NB4 (cell line): ENCODE measurements around the gene APOC1.
"Not testable (repeated sequence)": the region's sequence is repeated elsewhere in the genome, so short reads cannot be mapped to it uniquely, and the experiment has no call there.

Experiments
- DNase-seq: peaks from one replicate; pipeline ENCODE4 v3.0.0; 2010; ENCODE audit warnings: low read depth
- H3K4me3 ChIP-seq: one replicate; pipeline ENCODE4 v1.5.1; 2011; ENCODE audit warnings: mild to moderate bottlenecking, low read depth, low read length, moderate library complexity
- MYC ChIP-seq: IDR thresholded peaks from 2 replicates; pipeline ENCODE4 v1.6.1; 2011; ENCODE audit warnings: low read depth, low read length
- POLR2A ChIP-seq: IDR thresholded peaks from 2 replicates; pipeline ENCODE4 v1.6.1; 2011; ENCODE audit warnings: mild to moderate bottlenecking; ENCODE audit not compliant: insufficient read length; ENCODE audit errors: extremely low read depth
- TF ChIP-seq, protein P1 (sequence below): IDR thresholded peaks from 2 replicates; pipeline ENCODE4 v1.6.1; 2011; ENCODE audit warnings: low read depth, low read length
- TF ChIP-seq, protein P2 (sequence below): IDR thresholded peaks from one replicate; pipeline ENCODE4 v1.5.1; 2012; ENCODE audit warnings: low read depth, low read length

APOC1 gene

DNA sequence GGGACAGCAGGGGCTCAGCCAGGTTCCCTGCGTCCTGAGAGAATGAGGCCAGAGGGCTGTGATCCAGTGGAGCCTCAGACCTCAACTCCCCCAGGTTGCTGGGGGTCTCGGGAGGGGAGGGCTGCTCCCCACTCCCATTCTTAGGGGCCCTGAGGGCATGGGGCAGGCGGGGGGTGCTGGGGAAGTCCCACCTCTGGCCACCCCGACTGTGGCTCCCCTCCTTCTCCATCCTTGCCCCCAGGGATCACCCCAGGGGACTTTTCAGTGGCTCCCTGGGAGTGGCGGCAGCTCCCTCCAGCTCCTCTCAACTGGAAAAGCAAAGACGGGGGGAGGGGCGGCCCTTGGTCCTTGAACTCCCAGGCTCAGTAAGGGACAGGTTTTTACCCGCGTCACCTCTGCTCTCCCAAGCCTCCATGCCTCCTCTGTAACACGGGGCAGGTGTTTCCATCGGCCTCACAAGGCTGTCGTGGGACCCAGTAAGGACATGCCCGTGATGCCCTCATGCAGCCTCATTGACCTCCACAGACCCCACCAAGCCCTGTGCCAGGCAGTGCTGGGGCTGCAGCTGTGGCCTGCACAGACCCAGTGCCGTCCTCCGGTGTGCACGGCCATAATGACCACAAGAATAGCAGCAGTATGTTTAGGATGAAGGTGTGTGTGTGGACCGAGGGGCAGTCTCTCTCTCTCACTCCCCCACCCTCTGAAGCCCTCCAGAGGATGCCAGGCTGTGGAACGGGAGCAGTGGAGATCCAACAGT, 34.9 kb upstream of the APOC1 start:
- no peak overlapping the region for H3K4me3 ChIP-seq
- TF ChIP-seq, protein P1, sequence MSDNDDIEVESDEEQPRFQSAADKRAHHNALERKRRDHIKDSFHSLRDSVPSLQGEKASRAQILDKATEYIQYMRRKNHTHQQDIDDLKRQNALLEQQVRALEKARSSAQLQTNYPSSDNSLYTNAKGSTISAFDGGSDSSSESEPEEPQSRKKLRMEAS = no peak
- TF ChIP-seq, protein P2, sequence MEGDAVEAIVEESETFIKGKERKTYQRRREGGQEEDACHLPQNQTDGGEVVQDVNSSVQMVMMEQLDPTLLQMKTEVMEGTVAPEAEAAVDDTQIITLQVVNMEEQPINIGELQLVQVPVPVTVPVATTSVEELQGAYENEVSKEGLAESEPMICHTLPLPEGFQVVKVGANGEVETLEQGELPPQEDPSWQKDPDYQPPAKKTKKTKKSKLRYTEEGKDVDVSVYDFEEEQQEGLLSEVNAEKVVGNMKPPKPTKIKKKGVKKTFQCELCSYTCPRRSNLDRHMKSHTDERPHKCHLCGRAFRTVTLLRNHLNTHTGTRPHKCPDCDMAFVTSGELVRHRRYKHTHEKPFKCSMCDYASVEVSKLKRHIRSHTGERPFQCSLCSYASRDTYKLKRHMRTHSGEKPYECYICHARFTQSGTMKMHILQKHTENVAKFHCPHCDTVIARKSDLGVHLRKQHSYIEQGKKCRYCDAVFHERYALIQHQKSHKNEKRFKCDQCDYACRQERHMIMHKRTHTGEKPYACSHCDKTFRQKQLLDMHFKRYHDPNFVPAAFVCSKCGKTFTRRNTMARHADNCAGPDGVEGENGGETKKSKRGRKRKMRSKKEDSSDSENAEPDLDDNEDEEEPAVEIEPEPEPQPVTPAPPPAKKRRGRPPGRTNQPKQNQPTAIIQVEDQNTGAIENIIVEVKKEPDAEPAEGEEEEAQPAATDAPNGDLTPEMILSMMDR = no peak
- no peak for TF ChIP-seq POLR2A
- no peak for TF ChIP-seq MYC
- DNase-seq = no peak

DNA sequence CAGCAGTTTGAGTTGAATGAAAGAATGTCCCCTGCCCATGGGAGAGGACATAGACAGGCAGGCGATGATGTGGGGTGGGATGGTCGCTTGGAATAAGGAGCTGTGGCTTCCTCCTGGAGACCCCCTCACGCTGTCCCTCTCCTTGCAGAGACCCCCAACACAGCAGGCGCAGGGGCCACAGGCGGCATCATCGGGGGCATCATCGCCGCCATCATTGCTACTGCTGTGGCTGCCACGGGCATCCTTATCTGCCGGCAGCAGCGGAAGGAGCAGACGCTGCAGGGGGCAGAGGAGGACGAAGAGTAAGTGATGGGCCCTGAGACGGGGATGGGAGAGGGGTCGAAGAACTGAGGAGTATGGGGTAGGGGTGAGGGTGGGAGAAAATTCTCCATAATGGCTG, 32.3 kb upstream of the APOC1 start:
- TF ChIP-seq, protein P1 = no peak
- TF ChIP-seq MYC = no peak
- TF ChIP-seq, protein P2 = no peak
- TF ChIP-seq POLR2A = no peak
- DNase-seq = no peak
- H3K4me3 ChIP-seq = no peak overlapping the region

DNA sequence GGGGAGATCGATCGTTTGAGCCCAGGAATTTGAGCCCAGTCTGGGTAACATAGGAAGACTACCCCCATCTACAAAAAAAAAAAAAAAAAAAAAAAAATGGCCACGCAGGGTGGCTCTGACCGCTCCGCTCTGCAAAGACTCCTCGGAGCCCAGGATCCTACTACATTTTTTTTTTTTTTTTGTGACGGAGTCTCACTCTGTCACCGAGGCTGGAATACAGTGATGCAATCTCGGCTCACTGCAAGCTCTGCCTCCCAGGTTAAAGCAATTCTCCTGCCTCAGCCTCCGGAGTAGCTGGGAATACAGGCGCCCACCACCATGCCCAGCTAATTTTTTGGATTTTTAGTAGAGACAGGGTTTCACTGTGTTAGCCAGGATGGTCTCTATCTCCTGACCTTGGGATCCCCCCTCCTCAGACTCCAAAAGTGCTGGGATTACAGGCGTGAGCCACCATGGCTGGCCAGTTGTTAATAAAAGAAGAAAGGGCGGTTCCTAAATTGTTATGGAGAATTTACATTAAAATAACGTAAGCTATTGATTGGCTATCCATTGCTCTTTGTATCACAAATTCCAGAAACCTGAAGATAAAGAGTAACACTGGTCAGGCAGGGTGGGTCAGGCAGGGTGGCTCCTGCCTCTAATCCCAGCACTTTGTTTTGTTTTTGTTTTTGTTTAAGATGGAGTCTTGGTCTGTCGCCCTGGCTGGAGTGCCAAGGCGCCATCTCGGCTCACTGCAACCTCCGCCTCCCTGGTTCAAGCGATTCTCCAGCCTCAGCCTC, 31.6 kb upstream of the APOC1 start:
- not testable (repeated sequence) for DNase-seq, H3K4me3 ChIP-seq

DNA sequence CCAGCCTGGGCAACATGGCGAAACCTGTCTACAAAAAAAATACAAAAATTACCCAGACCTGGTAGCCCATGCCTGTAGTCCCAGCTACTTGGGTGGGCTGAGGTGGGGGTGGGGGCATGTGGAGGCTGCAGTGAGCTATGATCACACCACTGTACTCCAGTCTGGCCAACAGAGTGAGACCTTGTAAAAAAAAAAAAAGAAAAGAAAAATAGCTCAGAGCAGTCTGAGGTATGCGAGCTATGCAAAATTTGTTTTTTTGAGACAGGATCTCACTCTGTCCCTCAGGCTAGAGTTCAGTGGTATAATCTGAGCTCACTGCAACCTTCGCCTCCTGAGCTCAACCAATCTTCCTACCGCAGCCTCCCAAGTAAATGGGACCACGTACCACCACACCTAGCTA, 30.5 kb upstream of the APOC1 start:
- TF ChIP-seq POLR2A (no peak), MYC (no peak)
- TF ChIP-seq, protein P1 = no peak
- TF ChIP-seq, protein P2 = no peak
- H3K4me3 ChIP-seq = no peak overlapping the region

DNA sequence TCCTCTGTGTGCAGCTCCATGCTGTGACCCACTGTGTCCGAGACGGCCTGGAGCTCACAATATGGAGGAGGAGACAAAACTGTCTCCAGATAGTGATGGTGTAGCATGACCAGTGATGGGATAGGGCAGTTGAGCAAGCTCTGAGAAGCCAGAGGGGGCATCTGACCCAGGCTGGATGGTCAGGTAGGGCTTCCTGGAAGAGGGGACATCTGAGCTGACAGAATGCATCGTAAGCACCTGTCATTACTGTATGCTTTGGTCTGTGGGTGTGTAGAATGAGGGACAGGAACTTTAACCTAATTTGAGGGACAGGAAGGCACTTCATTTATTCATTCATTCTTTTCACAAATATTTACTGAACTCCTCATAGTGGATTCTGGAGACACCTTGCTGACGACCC, 29.8 kb upstream of the APOC1 start:
- TF ChIP-seq POLR2A = no peak
- TF ChIP-seq, protein P1 = no peak
- TF ChIP-seq MYC = no peak
- TF ChIP-seq, protein P2 = no peak
- no peak overlapping the region for H3K4me3 ChIP-seq
- no peak for DNase-seq

More for the DNA sequence above, 30.5 kb upstream of the APOC1 start:
- DNase-seq = no peak

DNA sequence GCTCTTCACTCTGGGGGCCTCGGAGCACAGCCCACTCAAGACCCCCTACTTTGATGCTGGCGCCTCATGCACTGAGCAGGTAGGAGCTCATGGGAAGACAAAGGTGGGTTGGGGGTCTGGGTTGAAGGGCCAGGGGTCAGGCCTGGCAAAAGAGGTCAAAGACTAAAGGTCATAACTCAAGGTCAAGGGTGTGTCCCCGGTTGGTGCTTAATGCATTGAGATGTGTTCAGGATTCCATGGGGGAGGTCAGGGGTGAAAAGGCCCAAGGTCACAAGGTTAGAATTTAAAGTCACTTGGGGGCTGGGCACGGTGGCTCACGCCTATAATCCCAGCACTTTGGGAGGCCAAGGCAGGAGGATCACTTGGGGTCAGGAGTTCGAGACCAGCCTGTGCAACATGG, 28.3 kb upstream of the APOC1 start:
- TF ChIP-seq POLR2A = no peak
- no peak overlapping the region for H3K4me3 ChIP-seq
- DNase-seq = no peak

DNA sequence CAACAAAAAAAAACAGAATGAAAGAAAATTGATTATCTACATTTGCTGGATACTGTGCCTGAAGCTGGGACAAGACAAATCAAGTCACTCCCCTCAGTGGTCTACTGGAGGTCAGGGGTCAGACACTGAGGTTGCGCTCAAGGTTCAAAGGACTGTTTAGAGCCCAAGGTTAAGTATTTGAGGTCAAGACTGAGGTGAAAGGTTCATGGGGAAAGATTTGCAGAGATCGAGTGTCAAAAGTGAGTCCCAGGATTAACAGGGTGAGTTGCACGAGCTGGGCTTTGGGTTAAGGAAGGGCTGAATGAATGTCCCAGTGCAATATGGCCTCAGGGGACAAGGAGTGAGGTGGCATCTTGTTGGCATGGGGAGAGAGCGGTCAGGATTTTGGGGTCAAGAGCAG, 26.8 kb upstream of the APOC1 start:
- DNase-seq = no peak
- no peak overlapping the region for H3K4me3 ChIP-seq
- TF ChIP-seq, protein P1 = no peak
- TF ChIP-seq, protein P2 = no peak
- TF ChIP-seq POLR2A (no peak), MYC (no peak)

DNA sequence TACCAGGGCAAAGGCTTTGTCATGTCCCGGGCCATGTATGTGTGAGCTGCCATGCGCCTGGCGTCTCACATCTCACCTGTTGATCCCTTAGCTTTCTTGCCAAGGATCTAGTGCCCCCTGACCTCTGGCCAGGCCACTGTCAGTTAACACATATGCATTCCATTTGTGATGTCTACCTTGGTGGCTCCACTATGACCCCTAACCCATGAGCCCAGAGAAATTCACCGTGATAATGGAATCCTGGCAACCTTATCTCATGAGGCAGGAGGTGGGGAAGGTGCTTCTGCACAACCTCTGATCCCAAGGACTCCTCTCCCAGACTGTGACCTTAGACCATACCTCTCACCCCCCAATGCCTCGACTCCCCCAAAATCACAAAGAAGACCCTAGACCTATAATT, 26.1 kb upstream of the APOC1 start:
- not testable (repeated sequence) for DNase-seq

More for the DNA sequence above, 26.1 kb upstream of the APOC1 start:
- not testable (repeated sequence) for H3K4me3 ChIP-seq
